Mucosa of descending colon (tissue), 3 donors: ENCODE measurements around the gene CTNNBL1. TPM values are rescaled to one million over a fixed set of nuclear protein-coding genes. Genes with fewer than 3 reads are reported as not detected.

Experiments
- ATAC-seq: fragments of 200-7000 bp; cut with Tn5 transposase; one replicate; pipeline ENCODE4 v1.9.1; 2020; ENCODE audit warnings: mild to moderate bottlenecking, moderate library complexity
- DNase-seq, 3 donors: peaks; one replicate each; pipeline ENCODE4 v3.0.0-alpha.2; 2020
- H3K36me3 ChIP-seq: fragments of 200-600 bp; one replicate; pipeline ENCODE4 v1.8.0; 2021; ENCODE audit warnings: low read depth, mild to moderate bottlenecking
- H3K4me1 ChIP-seq: fragments of 200-600 bp; one replicate; pipeline ENCODE4 v1.8.0; 2021; ENCODE audit warnings: low read depth, mild to moderate bottlenecking
- H3K4me3 ChIP-seq: fragments of 200-600 bp; one replicate; pipeline ENCODE4 v1.8.0; 2021; ENCODE audit warnings: mild to moderate bottlenecking
- H3K9me3 ChIP-seq: fragments of 200-600 bp; one replicate; pipeline ENCODE4 v1.8.0; 2021; ENCODE audit warnings: mild to moderate bottlenecking
- intact Hi-C, 2 donors: fragments of 100-400 bp; cut with DNase I in 1 of 2; cut with micrococcal nuclease in 1 of 2; formaldehyde crosslinking; loops; one replicate each; pipeline versions ENCODE4 v1.11.0 to v1.11.1; 2022; cut with DNase I, micrococcal nuclease
- total RNA-seq, 3 donors: library from RNA; stranded (reverse); fragmentation: NEBNext Ultra II Directional in 2 of 3; extraction: Animal tissue kit (Norgen Biotek cat#: 25700) in 2 of 3; gene quantifications; one replicate each; pipeline versions ENCODE4 v1.2.1 to v1.2.4, GENCODE V29; 2021 to 2023
- TF ChIP-seq, protein P1 (sequence below): fragments of 200-600 bp; IDR thresholded peaks from one replicate; pipeline ENCODE4 v1.8.0; 2022; ENCODE audit warnings: antibody characterized with exemption, mild to moderate bottlenecking
- donor health status: DM: no; HTN: no; CAD: no; lungs with moderate emphysema.
- donor health status: DM: no; HTN: no; CAD: no.
- donor health status: DM: no; HTN: yes; CAD: no.

The CTNNBL1 gene
- total RNA-seq, 3 donors from 2014 or later = 31.0 to 64.8 (median 37.8) TPM

DNA sequence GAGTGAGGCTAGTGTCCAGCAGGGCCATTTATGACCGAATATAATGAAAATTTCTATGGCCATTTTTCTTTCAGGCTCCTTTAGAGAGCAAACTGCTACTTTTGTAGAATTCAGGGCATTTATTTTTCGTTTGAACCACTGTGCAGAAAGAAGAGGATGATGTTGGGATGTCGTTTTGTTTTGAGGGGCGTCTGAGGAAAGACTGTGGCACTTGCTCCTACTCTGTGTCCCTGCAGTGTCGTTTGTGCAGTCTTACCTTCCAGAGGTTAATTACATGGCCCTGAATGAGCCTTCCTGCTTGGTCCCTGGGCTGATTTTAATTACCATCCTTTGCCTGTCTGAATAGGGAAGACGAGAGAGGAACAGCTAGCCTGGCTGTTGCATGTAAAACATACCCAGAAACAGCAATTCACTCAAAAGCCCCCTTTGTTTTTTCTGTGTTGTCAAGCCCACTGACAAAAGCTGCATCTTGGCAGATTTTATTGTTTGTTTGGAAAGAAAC lies 65.3 kb downstream of the CTNNBL1 start:
- H3K36me3 ChIP-seq = no peaks in the 10 kb centered on the region
- DNase-seq = no peak
- intact Hi-C loops = no loop called here
- TF ChIP-seq, protein P1, sequence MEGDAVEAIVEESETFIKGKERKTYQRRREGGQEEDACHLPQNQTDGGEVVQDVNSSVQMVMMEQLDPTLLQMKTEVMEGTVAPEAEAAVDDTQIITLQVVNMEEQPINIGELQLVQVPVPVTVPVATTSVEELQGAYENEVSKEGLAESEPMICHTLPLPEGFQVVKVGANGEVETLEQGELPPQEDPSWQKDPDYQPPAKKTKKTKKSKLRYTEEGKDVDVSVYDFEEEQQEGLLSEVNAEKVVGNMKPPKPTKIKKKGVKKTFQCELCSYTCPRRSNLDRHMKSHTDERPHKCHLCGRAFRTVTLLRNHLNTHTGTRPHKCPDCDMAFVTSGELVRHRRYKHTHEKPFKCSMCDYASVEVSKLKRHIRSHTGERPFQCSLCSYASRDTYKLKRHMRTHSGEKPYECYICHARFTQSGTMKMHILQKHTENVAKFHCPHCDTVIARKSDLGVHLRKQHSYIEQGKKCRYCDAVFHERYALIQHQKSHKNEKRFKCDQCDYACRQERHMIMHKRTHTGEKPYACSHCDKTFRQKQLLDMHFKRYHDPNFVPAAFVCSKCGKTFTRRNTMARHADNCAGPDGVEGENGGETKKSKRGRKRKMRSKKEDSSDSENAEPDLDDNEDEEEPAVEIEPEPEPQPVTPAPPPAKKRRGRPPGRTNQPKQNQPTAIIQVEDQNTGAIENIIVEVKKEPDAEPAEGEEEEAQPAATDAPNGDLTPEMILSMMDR = no peak
- no peaks in the 10 kb centered on the region for H3K4me1 ChIP-seq
- no peaks in the 10 kb centered on the region for H3K9me3 ChIP-seq
- no peak for ATAC-seq
- no peak overlapping the region for H3K4me3 ChIP-seq

DNA sequence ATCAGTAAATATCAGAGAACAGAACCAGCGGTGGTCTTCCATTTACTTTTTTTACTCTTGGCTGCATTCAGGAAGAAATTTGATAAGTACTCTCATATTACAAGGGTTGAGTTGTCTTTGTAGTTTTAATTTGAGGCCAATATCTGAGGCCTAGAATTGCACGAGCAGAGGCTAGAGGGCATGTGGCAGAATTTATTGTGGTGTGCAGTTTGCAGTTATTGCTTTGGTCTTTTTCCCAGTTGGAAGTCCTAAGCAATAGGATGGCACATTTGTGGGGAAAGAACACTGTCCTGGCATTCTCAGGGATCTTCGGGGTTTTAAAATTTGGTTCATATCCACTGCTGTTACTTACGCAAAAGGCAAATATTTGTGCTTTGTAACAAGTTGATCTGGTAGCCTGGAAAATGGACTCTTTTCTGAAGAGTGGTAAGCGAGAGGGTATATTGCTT lies 66.0 kb downstream of the CTNNBL1 start:
- H3K4me1 ChIP-seq = no peaks in the 10 kb centered on the region
- intact Hi-C loops = no loop called here
- no peak overlapping the region for H3K4me3 ChIP-seq
- ATAC-seq (no peak), DNase-seq (no peak)
- H3K36me3 ChIP-seq = no peaks in the 10 kb centered on the region
- no peaks in the 10 kb centered on the region for H3K9me3 ChIP-seq
- TF ChIP-seq, protein P1 = no peak

DNA sequence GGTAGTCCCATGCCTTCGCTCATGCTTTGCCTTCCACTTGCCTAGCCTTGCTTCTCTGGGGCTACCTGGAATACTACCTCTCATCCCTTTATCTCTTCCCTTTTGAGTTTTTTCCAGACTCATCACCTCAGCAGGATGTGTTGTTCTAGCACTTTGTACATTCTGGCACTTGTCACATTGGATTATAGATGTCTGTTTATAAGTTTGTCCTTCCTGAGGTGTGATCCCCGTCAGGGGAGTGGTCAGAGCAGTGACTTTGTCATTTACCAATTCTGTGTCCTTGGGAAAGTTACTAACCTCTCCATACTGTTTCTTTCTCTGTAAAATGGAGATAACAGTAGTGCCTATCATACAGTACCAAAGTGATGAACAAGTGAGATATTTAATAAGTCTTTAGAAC lies 66.5 kb downstream of the CTNNBL1 start:
- DNase-seq = no peak
- intact Hi-C loops = no loop called here
- no peaks in the 10 kb centered on the region for H3K4me1 ChIP-seq

DNA sequence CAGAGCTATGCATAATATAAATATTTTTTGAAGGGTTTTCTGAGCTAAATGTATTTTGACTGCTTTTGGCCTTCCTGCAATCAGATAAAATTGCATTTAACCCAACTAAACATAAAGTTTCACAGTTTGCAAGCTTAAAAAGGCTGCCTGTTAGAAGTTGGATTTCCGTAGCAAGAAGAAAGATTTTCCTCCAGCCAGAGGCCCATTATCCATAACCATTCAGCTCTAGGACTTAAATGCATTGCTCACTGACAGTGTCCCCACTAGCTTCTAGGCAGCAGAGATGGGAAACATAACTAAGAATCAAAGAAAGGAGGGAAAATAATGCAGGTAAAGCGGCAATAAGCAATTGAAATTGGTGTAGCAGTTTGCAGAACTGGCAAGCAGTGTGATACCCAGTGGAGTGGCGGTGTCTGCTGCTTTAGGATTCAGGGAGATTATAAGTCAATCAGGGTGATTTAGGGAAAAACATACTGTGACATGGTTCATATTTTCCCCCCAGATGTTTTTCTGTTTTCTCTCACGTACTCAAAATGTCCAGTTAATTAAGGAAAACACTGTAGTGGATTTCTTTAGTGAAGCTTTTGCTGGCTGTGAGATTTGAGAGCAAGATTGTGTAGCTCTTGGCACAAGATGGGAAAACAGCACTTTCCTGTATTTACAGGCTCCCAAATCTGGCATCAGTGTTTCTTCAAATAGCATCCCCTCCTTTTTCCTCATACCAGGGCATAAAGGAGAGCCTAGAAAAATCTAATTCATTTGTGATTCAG lies 69.1 kb downstream of the CTNNBL1 start:
- Histone ChIP-seq H3K36me3 (no peaks in the 10 kb centered on the region), H3K4me1 (no peaks in the 10 kb centered on the region), H3K4me3 (no peak overlapping the region), H3K9me3 (no peaks in the 10 kb centered on the region)
- DNase-seq = no peak
- intact Hi-C loops = no loop called here
- no peak for ATAC-seq
- TF ChIP-seq, protein P1 = no peak

More for the DNA sequence above, 66.5 kb downstream of the CTNNBL1 start:
- Histone ChIP-seq H3K9me3 (no peaks in the 10 kb centered on the region), H3K36me3 (no peaks in the 10 kb centered on the region), H3K4me3 (no peak overlapping the region)
- no peak for ATAC-seq
- TF ChIP-seq, protein P1 = no peak

DNA sequence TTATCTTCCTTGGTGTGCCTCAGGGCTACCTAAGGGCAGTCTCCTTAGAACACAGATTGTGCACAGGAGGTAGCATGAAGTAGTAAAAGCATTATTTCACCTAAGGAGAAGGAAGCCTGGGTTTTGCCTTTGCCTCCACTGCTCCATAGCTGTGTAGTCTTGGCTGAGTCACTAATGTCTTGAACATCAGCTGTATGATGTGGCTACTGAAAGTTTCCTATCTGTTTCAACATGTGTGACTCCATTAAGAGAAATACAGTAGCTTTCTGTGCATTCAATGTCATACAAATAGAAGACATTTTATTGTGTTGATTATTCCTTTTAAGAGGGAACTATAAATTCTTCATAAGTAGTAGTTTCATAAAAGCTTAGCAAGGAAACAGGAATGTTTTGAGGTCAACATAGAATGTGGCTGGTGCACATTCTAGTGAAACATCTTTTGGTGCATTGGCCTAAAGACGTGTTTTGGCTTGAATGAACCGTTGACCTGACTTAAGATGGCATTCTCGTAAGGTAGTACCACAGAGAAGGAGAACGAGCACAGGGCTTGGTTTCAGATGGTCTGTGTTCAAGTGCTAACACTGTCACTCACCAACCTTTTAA lies 70.6 kb downstream of the CTNNBL1 start:
- ATAC-seq = no peak
- no peak overlapping the region for H3K4me3 ChIP-seq
- H3K9me3 ChIP-seq = no peaks in the 10 kb centered on the region
- no peaks in the 10 kb centered on the region for H3K36me3 ChIP-seq
- no peaks in the 10 kb centered on the region for H3K4me1 ChIP-seq
- DNase-seq = no peak
- intact Hi-C loops = no loop called here
- TF ChIP-seq, protein P1 = no peak
